ENCODE data around the gene HPSE2. TPM values are rescaled to one million over a fixed set of nuclear protein-coding genes. Genes with fewer than 3 reads are reported as not detected.
"Not testable (repeated sequence)": the region's sequence is repeated elsewhere in the genome, so short reads cannot be mapped to it uniquely, and the experiment has no call there.

Gene HPSE2
- total RNA-seq, 1 donor from 2014 or later: not detected

- Mint-ChIP-seq H3K4me3 (ENCODE audit: unreplicated experiment) (no peak overlapping the region), H3K27me3 (ENCODE audit: unreplicated experiment) (no peaks in the 10 kb centered on the region), H3K4me1 (ENCODE audit: unreplicated experiment) (no peaks in the 10 kb centered on the region), H3K27ac (ENCODE audit: unreplicated experiment) (no peak overlapping the region), H3K36me3 (ENCODE audit: low read depth, unreplicated experiment) (no peaks in the 10 kb centered on the region), H3K9me3 (ENCODE audit: unreplicated experiment) (peaks cover 4% of the 10 kb centered on the region)
- DNase-seq (ENCODE audit: low spot score): no peak
- TF ChIP-seq CTCF (IDR thresholded peaks at IDR 0.05; ENCODE audit: unreplicated experiment): no peak
These were observed 230.9 kb downstream of the HPSE2 start for GRCh38 chr10:99004738-99005137.

GRCh38 chr10:99002392-99002791 is 233.3 kb downstream of the HPSE2 start:
- Mint-ChIP-seq H3K27ac (ENCODE audit: unreplicated experiment) (no peak overlapping the region), H3K4me1 (ENCODE audit: unreplicated experiment) (no peaks in the 10 kb centered on the region), H3K9me3 (ENCODE audit: unreplicated experiment) (peaks cover 4% of the 10 kb centered on the region), H3K4me3 (ENCODE audit: unreplicated experiment) (no peak overlapping the region), H3K36me3 (ENCODE audit: low read depth, unreplicated experiment) (no peaks in the 10 kb centered on the region), H3K27me3 (ENCODE audit: unreplicated experiment) (no peaks in the 10 kb centered on the region)
- DNase-seq (ENCODE audit: low spot score): no peak
- TF ChIP-seq CTCF (IDR thresholded peaks at IDR 0.05; ENCODE audit: unreplicated experiment): no peak

- Mint-ChIP-seq H3K27ac (ENCODE audit: unreplicated experiment) (no peak overlapping the region), H3K4me1 (ENCODE audit: unreplicated experiment) (no peaks in the 10 kb centered on the region), H3K27me3 (ENCODE audit: unreplicated experiment) (no peaks in the 10 kb centered on the region), H3K36me3 (ENCODE audit: low read depth, unreplicated experiment) (no peaks in the 10 kb centered on the region), H3K9me3 (ENCODE audit: unreplicated experiment) (no peaks in the 10 kb centered on the region), H3K4me3 (ENCODE audit: unreplicated experiment) (no peak overlapping the region)
- TF ChIP-seq CTCF (IDR thresholded peaks at IDR 0.05; ENCODE audit: unreplicated experiment): no peak
- DNase-seq (ENCODE audit: low spot score): no peak
These were observed 238.1 kb downstream of the HPSE2 start for GRCh38 chr10:98997596-98997995.

GRCh38 chr10:98994030-98994429 is 241.6 kb downstream of the HPSE2 start:
- Mint-ChIP-seq H3K4me3 (ENCODE audit: unreplicated experiment) (no peak overlapping the region), H3K36me3 (ENCODE audit: low read depth, unreplicated experiment) (no peaks in the 10 kb centered on the region), H3K27me3 (ENCODE audit: unreplicated experiment) (no peaks in the 10 kb centered on the region), H3K4me1 (ENCODE audit: unreplicated experiment) (no peaks in the 10 kb centered on the region), H3K27ac (ENCODE audit: unreplicated experiment) (no peak overlapping the region), H3K9me3 (ENCODE audit: unreplicated experiment) (no peaks in the 10 kb centered on the region)
- DNase-seq (ENCODE audit: low spot score): no peak
- TF ChIP-seq CTCF (IDR thresholded peaks at IDR 0.05; ENCODE audit: unreplicated experiment): no peak

- not testable (repeated sequence) for H3K9me3 Mint-ChIP-seq (ENCODE audit: unreplicated experiment); H3K27ac Mint-ChIP-seq (ENCODE audit: unreplicated experiment); H3K4me1 Mint-ChIP-seq (ENCODE audit: unreplicated experiment); H3K4me3 Mint-ChIP-seq (ENCODE audit: unreplicated experiment); DNase-seq (ENCODE audit: low spot score); H3K36me3 Mint-ChIP-seq (ENCODE audit: low read depth, unreplicated experiment); H3K27me3 Mint-ChIP-seq (ENCODE audit: unreplicated experiment)
These were observed 251.9 kb downstream of the HPSE2 start for GRCh38 chr10:98983751-98984150.

- Mint-ChIP-seq H3K9me3 (ENCODE audit: unreplicated experiment) (no peaks in the 10 kb centered on the region), H3K4me1 (ENCODE audit: unreplicated experiment) (no peaks in the 10 kb centered on the region), H3K4me3 (ENCODE audit: unreplicated experiment) (no peak overlapping the region), H3K27me3 (ENCODE audit: unreplicated experiment) (no peaks in the 10 kb centered on the region), H3K27ac (ENCODE audit: unreplicated experiment) (no peak overlapping the region), H3K36me3 (ENCODE audit: low read depth, unreplicated experiment) (no peaks in the 10 kb centered on the region)
- no peak for DNase-seq (ENCODE audit: low spot score)
- no peak for TF ChIP-seq CTCF (IDR thresholded peaks at IDR 0.05; ENCODE audit: unreplicated experiment)
These were observed 255.3 kb downstream of the HPSE2 start for GRCh38 chr10:98980353-98980752.

Data from endothelial cell (in vitro differentiated cells).